A549 treated with dexamethasone at 1 μM for 4 hours (cell line): ENCODE data around the gene GDF15. TPM values are rescaled to one million over a fixed set of nuclear protein-coding genes. Genes with fewer than 3 reads are reported as not detected.

Experiments
- total RNA-seq: library from RNA; stranded (reverse); fragments of 200-300 nt; extraction: Qiagen RNA extraction; gene quantifications from 5 replicates; pipeline ENCODE4 v1.2.3, GENCODE V29; 2022

GDF15 gene
- total RNA-seq, result 9.5 to 22.1 TPM (median 15.2 TPM) in 5 replicates

GRCh38 chr19:18385675-18386542 lies at the start of gene GDF15:
Gene GDF15, plus strand, starts transcription at chr19:18386158. Its CDS starts 32 bp downstream, at chr19:18386190.

GRCh38 chr19:18340190-18340989 lies 45.6 kb upstream of the GDF15 start, which contains the start of gene PGPEP1:
Gene PGPEP1, plus strand, starts transcription at chr19:18340598. Its CDS starts 84 bp downstream, at chr19:18340682.

DNA sequence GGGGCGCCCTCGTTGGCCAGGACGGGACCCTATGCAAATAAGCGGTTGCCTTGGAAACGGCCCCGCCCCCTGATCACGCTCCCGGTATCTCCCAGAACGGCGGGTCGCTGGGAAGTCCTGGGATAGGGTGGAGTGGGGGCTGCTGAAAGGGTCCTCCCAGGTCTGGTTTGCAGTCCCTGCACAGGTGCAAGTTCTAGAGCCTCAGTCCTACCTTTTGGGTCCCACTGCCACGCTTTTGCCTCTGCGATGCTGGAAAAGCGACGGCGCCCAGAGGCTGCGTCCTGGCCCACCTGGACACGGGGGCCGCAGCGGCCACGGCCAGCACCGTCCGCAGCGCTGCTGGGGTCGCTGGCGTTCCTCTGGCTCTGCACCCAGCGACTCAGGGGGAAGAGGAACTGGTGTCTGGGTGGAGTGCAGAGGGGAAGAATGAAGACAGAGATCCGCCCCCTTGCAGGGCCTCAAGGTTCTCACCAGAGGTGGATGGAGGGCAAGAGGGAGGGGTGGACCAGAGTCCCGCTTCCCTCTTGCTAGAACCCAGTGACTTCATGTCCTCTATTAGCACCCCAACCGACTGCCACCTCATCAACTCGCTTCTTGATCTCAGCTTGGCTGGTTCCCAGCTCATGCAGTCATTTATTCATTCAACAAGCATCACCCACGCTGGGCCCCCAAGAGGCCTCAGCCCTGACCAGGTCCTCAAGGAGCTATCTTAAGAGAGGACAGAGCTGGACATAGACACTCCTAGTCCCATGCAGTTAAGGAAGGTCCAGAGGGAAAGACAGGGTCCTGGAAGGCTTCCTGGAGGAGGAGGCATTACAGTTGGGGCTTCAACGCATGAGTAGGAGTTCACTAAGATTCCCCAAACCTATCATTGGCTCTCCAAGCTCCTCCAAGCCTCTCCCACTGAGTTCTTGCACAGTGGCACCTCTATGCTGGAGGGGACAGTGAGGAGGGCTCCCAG lies 11.6 kb downstream of the GDF15 start, which contains the start of gene LRRC25:
TSS of gene LRRC25 (minus strand) at position 381 of the 961 bp plus-strand sequence. CDS start 659 bp downstream, outside the sequence.

DNA sequence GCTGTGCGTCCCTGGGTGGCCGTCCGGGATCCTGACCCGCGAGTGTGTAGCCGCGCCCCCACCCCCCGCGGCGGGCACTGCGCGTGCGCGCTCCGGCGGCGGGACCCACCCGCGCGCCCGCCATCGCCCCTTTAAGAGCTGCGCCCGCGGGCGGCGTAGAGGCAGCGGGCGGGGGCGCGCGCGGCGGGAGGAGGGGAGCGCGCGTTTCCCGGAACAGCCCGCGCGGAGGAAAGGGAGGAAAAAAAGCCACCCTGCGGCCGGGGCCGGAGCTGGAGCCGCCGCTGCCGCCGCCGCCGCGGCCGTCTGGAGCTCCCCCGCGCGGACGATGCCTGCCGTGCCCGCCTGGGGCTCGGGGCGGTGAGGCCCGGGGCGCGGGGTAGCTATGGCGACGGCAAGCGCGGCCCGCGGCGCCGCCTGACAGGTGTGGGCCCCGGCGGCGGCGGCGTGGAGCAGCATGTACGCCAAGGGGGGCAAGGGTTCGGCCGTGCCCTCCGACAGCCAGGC lies 33.3 kb downstream of the GDF15 start, which contains the start of gene SSBP4:
TSS of gene SSBP4 (plus strand) at position 204 of the 504 bp plus-strand sequence. CDS start at position 455, 251 bp downstream.

DNA sequence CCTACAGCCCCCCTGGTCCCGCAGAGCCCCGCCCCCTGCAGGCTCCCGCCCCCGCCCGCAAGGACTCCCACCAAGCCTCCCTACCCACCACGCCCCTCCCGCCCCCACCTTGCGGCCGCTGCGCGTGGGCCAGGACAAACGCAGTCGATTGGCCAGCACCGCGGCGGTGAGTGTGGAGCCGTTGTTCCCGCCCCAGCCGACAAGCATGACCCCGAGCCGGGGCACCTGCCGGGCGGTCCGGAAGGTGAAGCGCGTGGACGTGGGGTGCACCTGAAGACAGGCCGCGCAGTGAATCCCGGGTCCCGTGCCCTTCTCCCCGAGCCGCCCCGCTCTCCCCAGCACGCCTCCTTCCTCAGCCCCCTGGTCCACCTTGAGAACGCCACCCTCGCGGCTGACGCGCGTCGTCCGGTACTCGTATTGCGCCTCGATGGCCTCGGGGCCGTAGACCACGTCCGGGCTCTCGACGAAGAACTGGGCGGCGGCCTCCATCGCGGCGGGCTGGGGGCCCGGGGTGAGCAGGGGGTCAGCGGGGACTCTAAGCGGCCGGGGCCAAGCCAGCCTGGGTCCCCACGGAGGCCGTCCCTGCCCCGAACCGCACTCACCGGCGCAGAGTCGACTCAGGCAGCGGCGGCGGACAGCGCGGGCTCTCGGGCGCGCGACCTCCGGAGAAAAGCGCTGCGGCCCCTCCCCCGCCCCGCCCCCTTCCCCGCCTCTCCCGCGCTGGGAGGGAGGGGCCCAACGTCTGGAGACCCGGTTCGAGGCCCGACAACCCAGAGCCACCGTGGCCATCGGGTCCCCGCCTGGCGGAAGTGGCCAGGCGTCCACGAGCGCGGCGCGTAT lies 51.8 kb downstream of the GDF15 start, which contains the start of gene ISYNA1:
TSS of gene ISYNA1 (minus strand) at position 643 of the 840 bp plus-strand sequence. CDS start at position 489, 154 bp downstream.

Other genes with a start within 250 kb of the GDF15 start
- gene PIK3R2, start 233.0 kb upstream of the GDF15 start, total RNA-seq, result 2.0 to 12.5 TPM (median 9.4 TPM) in 5 replicates
- 8.2 to 17.6 TPM (median 12.3 TPM) in 5 replicates for gene IFI30, start 212.3 kb upstream of the GDF15 start, total RNA-seq
- 9.3 to 12.5 TPM (median 10.6 TPM) in 5 replicates for gene MPV17L2, start 192.9 kb upstream of the GDF15 start, total RNA-seq
- 0.64 to 0.93 TPM (median 0.65 TPM) in 5 replicates for gene RAB3A, start 182.1 kb upstream of the GDF15 start, total RNA-seq
- 0.09 to 0.48 TPM (median 0.24 TPM) in 4 of 5 replicates, not detected in the other for gene PDE4C, start 159.7 kb upstream of the GDF15 start, total RNA-seq
- gene IQCN, start 111.7 kb upstream of the GDF15 start, total RNA-seq, result 0.53 to 1.2 TPM (median 0.91 TPM) in 5 replicates
- gene JUND, start 104.5 kb upstream of the GDF15 start, total RNA-seq, result 18.2 to 45.8 TPM (median 31.7 TPM) in 5 replicates
- 216 to 242 TPM (median 226 TPM) in 5 replicates for gene LSM4, start 63.1 kb upstream of the GDF15 start, total RNA-seq
- 1.5 to 3.6 TPM (median 2.9 TPM) in 5 replicates for gene PGPEP1, start 45.6 kb upstream of the GDF15 start, total RNA-seq
- gene LRRC25, start 11.5 kb downstream of the GDF15 start, total RNA-seq, result 0.11 TPM in 1 of 5 replicates, not detected in the others
- 33.0 to 50.5 TPM (median 48.5 TPM) in 5 replicates for gene SSBP4, start 33.2 kb downstream of the GDF15 start, total RNA-seq
- 26.1 to 43.6 TPM (median 42.8 TPM) in 5 replicates for gene ISYNA1, start 52.0 kb downstream of the GDF15 start, total RNA-seq
- 3.7 to 6.4 TPM (median 6.3 TPM) in 5 replicates for gene ELL, start 135.9 kb downstream of the GDF15 start, total RNA-seq
- 113 to 154 TPM (median 146 TPM) in 5 replicates for gene FKBP8, start 157.4 kb downstream of the GDF15 start, total RNA-seq
- 84.8 to 106 TPM (median 98.7 TPM) in 5 replicates for gene KXD1, start 171.7 kb downstream of the GDF15 start, total RNA-seq
- 1,021 to 1,163 TPM (median 1,060 TPM) in 5 replicates for gene UBA52, start 185.7 kb downstream of the GDF15 start, total RNA-seq
- 38.3 to 52.4 TPM (median 45.9 TPM) in 5 replicates for gene REX1BD, start 202.6 kb downstream of the GDF15 start, total RNA-seq
- 3.7 to 7.1 TPM (median 6.8 TPM) in 5 replicates for gene CRLF1, start 220.6 kb downstream of the GDF15 start, total RNA-seq
- 3.8 to 6.1 TPM (median 5.2 TPM) in 5 replicates for gene TMEM59L, start 226.7 kb downstream of the GDF15 start, total RNA-seq